HG03469 (cell line): ENCODE data around the gene PNPLA4.

Source experiments
- ATAC-seq: cut with Tn5 transposase; IDR thresholded peaks from one replicate; pipeline ENCODE4 v1.9.1; 2021; ENCODE audit warnings: mild to moderate bottlenecking, moderate library complexity, moderate number of reproducible peaks; ENCODE audit not compliant: unreplicated experiment

The PNPLA4 gene

GRCh38 chrX:7927259-7928167 lies at the start of gene PNPLA4:
Gene PNPLA4, minus strand, starts transcription at chrX:7927413. Its CDS starts 1,294 bp downstream, at chrX:7926119.
- ATAC-seq = peak; percentile 83

- no peak for ATAC-seq
Measured at GRCh38 chrX:7972586-7972985, 45.4 kb upstream of the PNPLA4 start.

GRCh38 chrX:7970428-7970827 lies 43.2 kb upstream of the PNPLA4 start:
- ATAC-seq = no peak

GRCh38 chrX:7965436-7965835 lies 38.2 kb upstream of the PNPLA4 start:
- no peak for ATAC-seq

GRCh38 chrX:7960246-7960645 lies 33.0 kb upstream of the PNPLA4 start:
- ATAC-seq = no peak

- no peak for ATAC-seq
Measured at GRCh38 chrX:7953446-7953845, 26.2 kb upstream of the PNPLA4 start.

- ATAC-seq = peak; percentile 97
Measured at GRCh38 chrX:7950865-7951264, 23.7 kb upstream of the PNPLA4 start.

GRCh38 chrX:7948483-7948882 lies 21.3 kb upstream of the PNPLA4 start:
- ATAC-seq = no peak

- ATAC-seq = no peak
Measured at GRCh38 chrX:7946960-7947359, 19.7 kb upstream of the PNPLA4 start.

GRCh38 chrX:7943600-7944245 lies 16.5 kb upstream of the PNPLA4 start:
- no peak for ATAC-seq

- no peak for ATAC-seq
Measured at GRCh38 chrX:7941390-7942042, 14.3 kb upstream of the PNPLA4 start.

- ATAC-seq = no peak
Measured at GRCh38 chrX:7934026-7934425, 6.8 kb upstream of the PNPLA4 start.

GRCh38 chrX:7926914-7927258 lies 327 bp downstream of the PNPLA4 start:
- no peak for ATAC-seq

- ATAC-seq = no peak
Measured at GRCh38 chrX:7926501-7926900, 712 bp downstream of the PNPLA4 start.

- ATAC-seq = peak; percentile 35
Measured at GRCh38 chrX:7925867-7926472, 1.2 kb downstream of the PNPLA4 start.

GRCh38 chrX:7921750-7922149 lies 5.5 kb downstream of the PNPLA4 start:
- ATAC-seq = no peak

- no peak for ATAC-seq
Measured at GRCh38 chrX:7908821-7909220, 18.4 kb downstream of the PNPLA4 start.

GRCh38 chrX:7904562-7904961 lies 22.7 kb downstream of the PNPLA4 start:
- ATAC-seq = no peak

- ATAC-seq = no peak
Measured at GRCh38 chrX:7891928-7892327, 35.3 kb downstream of the PNPLA4 start.

- no peak for ATAC-seq
Measured at GRCh38 chrX:7889680-7890079, 37.5 kb downstream of the PNPLA4 start.

- ATAC-seq = no peak
Measured at GRCh38 chrX:7889135-7889534, 38.1 kb downstream of the PNPLA4 start.
